B cell (primary cell): ENCODE results near the gene SMCO2.

Experiments
- CTCF ChIP-seq: fragments of 200-600 bp; IDR thresholded peaks from one replicate; pipeline ENCODE4 v1.8.0; 2022; ENCODE audit warnings: antibody characterized with exemption, mild to moderate bottlenecking
- EZH2 ChIP-seq: IDR thresholded peaks from 2 replicates; pipeline ENCODE4 v1.6.1; 2012; ENCODE audit warnings: borderline replicate concordance, low read depth, mild to moderate bottlenecking, moderate library complexity, low read length; ENCODE audit not compliant: insufficient read depth, poor library complexity, severe bottlenecking

GRCh38 chr12:27467641-27468040 lies 21.1 kb downstream of the SMCO2 start:
- no peak for TF ChIP-seq CTCF
- no peak for TF ChIP-seq EZH2
